Stimulated activated memory B cell treated with anti-CD40 and anti-IgM and Interleukin-4, amounts not matched to agents 10 μg/mL and 1 μg/mL and 100 μg/mL, for 72 hours (primary cell): Measurements from ENCODE around the gene NGLY1.
A peak's percentile ranks its signal among the peaks of the same experiment; 100 is the strongest.

Source experiments
- ATAC-seq: fragments of 150-1000 bp; cut with Tn5 transposase; 2 replicates; pipeline ENCODE4 v1.10.0; 2021
- H3K27ac Mint-ChIP-seq: one replicate; pipeline ENCODE4 v1.8.0; 2022; ENCODE audit warnings: mild to moderate bottlenecking, mixed read lengths
- H3K27me3 Mint-ChIP-seq: one replicate; pipeline ENCODE4 v1.8.0; 2022; ENCODE audit warnings: mixed read lengths
- H3K36me3 Mint-ChIP-seq: one replicate; pipeline ENCODE4 v1.8.0; 2022; ENCODE audit warnings: mixed read lengths
- H3K4me1 Mint-ChIP-seq: one replicate; pipeline ENCODE4 v1.8.0; 2022; ENCODE audit warnings: mixed read lengths
- H3K4me3 Mint-ChIP-seq: one replicate; pipeline ENCODE4 v1.8.0; 2022; ENCODE audit warnings: mild to moderate bottlenecking, moderate library complexity, mixed read lengths
- H3K9me3 Mint-ChIP-seq: one replicate; pipeline ENCODE4 v1.8.0; 2022; ENCODE audit warnings: mixed read lengths

The NGLY1 gene

DNA sequence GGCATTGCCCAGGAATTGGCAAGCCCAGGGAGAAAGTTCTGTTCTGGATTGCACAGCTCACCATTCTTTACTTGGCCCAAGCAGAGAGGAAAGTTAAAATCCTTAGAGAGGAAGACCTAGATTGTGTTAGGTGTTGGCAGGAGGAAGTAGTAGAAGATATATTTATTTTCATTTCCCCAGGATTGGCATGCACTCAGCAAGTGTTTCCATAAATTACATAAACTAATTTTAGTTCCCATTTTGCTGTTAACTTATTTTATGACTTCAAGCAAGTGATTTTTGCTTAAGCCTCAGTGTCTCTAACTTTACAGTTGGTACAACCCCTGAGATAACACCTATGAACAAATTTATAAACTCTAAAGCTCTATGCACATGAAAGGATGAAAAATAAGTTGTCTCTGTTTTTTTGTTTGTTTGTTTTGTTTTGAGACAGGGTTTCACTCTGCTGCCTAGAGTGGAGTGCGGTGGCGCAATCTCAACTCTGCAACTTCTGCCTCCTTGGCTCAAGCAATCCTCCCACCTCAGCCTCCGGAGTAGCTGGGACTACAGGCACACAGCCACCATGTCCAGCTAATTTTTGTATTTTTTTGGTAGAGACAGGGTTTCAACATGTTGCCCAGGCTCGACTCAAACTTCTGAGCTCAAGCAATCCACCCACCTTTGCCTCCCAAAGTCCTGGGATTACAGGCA is 87.4 kb downstream of the NGLY1 start:
- Mint-ChIP-seq H3K27ac (no peak overlapping the region), H3K4me1 (no peaks in the 10 kb centered on the region), H3K36me3 (no peaks in the 10 kb centered on the region), H3K27me3 (no peaks in the 10 kb centered on the region), H3K9me3 (no peaks in the 10 kb centered on the region), H3K4me3 (no peak overlapping the region)
- no peak for ATAC-seq

DNA sequence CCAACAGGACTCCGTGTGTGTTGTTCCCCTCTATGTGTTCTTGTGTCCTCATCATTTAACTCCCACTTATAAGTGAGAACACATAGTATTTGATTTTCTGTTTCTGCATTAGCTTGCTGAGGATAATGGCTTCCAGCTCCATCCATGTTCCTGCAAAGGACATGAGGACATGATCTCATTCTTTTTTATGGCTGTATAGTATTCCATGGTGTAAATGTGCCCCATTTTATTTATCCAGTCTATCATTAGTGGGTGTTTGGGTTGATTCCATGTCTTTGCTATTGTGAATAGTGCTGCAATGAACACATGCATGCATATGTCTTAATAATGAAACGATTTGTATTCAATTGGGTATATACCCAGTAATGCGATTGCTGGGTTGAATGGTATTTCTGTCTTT is 90.0 kb downstream of the NGLY1 start:
- ATAC-seq: no peak

DNA sequence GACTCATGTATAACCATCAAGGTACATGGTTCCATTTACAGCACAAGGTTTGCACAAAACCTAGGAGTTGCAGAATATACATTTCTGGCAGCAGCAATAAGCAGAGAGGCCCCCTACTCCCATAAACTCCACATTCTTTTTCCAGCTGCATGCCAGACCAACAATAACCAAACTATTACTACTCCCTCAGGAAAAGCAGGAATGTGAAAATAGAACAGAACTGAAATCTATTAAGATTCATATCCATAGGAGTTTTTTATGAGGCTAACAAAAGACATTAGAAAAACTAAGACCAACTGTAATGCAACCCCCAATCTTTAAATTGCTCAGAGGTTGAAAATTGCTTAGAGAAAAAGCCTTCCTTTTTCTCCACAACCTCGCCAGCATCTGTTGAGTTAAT is 90.9 kb downstream of the NGLY1 start:
- no peak for ATAC-seq
- no peaks in the 10 kb centered on the region for H3K36me3 Mint-ChIP-seq
- no peaks in the 10 kb centered on the region for H3K9me3 Mint-ChIP-seq
- no peaks in the 10 kb centered on the region for H3K4me1 Mint-ChIP-seq
- peaks cover 14% of the 10 kb centered on the region for H3K27me3 Mint-ChIP-seq
- H3K4me3 Mint-ChIP-seq: no peak overlapping the region
- H3K27ac Mint-ChIP-seq: no peak overlapping the region

More for the DNA sequence above, 90.0 kb downstream of the NGLY1 start:
- H3K27ac Mint-ChIP-seq: no peak overlapping the region
- H3K9me3 Mint-ChIP-seq: no peaks in the 10 kb centered on the region
- H3K36me3 Mint-ChIP-seq: no peaks in the 10 kb centered on the region
- H3K4me3 Mint-ChIP-seq: no peak overlapping the region
- peaks cover 14% of the 10 kb centered on the region for H3K27me3 Mint-ChIP-seq
- H3K4me1 Mint-ChIP-seq: no peaks in the 10 kb centered on the region

DNA sequence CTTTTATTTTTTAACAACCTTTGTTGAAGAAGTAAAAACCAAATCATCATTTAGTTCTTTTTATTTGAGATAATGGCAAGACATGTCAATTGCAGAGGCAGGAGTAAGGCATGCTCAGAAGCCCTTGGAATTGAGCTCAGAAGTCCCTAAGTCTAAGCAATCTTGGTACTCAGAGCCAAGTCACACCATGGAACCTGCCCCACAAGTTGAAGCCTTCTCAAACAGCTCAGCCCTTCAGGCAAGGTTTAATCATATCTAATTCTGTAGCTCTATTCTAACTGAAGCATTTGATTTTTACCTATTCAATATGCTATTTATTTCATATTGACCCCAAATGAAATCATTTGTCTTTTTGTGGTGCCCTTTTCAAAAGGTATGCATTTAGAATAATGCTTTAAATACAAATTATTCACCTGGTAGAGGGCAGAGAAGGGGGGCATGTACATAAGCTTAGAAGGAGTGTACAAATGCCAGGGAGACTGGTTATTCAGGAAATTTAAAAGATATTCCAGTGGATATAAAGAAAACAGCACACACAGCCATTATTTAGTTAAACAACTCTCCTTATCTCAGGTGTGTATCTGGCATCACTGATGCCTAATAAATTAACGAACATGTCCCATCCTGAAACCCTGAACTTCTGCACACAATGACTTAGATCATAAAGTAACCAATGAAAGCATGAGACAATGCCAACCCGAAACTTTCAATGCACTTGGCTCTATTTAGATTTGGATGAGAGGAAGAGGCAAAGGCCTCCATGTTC is 92.3 kb downstream of the NGLY1 start:
- peaks cover 14% of the 10 kb centered on the region for H3K27me3 Mint-ChIP-seq
- no peak overlapping the region for H3K4me3 Mint-ChIP-seq
- ATAC-seq: no peak
- H3K4me1 Mint-ChIP-seq: no peaks in the 10 kb centered on the region
- no peak overlapping the region for H3K27ac Mint-ChIP-seq
- no peaks in the 10 kb centered on the region for H3K36me3 Mint-ChIP-seq
- H3K9me3 Mint-ChIP-seq: no peaks in the 10 kb centered on the region

DNA sequence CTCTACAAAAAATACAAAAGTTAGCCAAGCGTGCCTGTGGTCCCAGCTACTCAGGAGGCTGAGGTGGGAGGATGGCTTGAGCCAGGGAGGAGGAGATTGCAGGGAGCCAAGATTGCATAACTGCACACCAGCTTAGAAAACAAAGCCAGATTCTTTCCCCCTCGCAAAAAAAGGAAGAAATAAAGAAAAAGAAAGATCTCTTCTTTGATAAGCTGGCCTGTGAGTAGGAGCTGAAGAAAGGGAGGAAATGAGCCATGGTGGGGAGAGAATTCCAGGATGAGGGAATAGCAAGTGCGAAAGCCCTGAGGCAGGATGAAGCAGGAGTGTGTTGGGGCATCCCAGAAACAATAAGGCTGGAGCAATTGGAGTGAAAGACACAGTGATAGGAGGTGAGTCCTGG is 94.0 kb downstream of the NGLY1 start:
- no peaks in the 10 kb centered on the region for H3K4me1 Mint-ChIP-seq
- peaks cover 14% of the 10 kb centered on the region for H3K27me3 Mint-ChIP-seq
- no peak overlapping the region for H3K4me3 Mint-ChIP-seq
- no peaks in the 10 kb centered on the region for H3K9me3 Mint-ChIP-seq
- H3K36me3 Mint-ChIP-seq: no peaks in the 10 kb centered on the region
- ATAC-seq: no peak
- no peak overlapping the region for H3K27ac Mint-ChIP-seq

DNA sequence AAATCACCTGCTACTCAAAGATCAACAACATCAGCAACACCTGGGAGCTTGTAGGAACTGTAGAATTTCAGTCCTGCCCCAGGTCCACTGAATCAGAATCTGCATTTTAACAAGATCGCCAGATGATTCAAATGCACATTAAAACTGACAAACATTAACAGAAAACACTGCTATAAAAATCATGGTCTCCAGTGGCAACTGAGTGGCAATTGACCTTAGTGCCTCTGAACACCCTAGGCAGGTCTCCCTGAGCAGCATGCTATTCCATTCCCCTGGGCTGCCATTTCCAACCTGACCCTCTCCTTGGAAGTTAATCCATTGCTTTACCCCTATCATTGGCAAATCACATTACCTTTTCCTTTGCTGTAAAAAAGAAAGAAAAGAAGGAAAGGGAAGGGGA is 95.5 kb downstream of the NGLY1 start:
- ATAC-seq: no peak
- Mint-ChIP-seq H3K4me1 (no peaks in the 10 kb centered on the region), H3K4me3 (no peak overlapping the region), H3K27me3 (peaks cover 14% of the 10 kb centered on the region), H3K9me3 (no peaks in the 10 kb centered on the region), H3K27ac (no peak overlapping the region), H3K36me3 (no peaks in the 10 kb centered on the region)

DNA sequence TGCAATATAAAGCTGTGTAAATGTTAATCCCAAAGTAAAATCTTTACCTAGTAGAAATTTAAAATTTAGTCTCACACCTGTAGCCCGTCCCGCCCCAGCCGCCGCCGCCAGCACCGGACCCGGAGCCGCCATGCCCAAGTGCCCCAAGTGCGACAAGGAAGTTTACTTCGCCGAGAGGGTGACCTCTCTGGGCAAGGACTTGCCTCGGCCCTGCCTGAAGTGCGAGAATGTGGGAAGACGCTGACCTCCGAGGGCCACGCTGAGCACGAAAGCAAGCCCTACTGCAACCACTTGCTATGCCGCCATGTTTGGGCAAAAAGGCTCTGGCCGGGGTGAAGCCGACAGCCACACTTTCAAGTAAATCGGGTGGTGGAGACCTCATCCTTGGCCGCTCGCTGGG is 96.5 kb downstream of the NGLY1 start:
- Mint-ChIP-seq H3K4me1 (no peaks in the 10 kb centered on the region), H3K4me3 (no peak overlapping the region), H3K36me3 (no peaks in the 10 kb centered on the region), H3K27me3 (peaks cover 14% of the 10 kb centered on the region), H3K9me3 (no peaks in the 10 kb centered on the region), H3K27ac (no peak overlapping the region)
- no peak for ATAC-seq

DNA sequence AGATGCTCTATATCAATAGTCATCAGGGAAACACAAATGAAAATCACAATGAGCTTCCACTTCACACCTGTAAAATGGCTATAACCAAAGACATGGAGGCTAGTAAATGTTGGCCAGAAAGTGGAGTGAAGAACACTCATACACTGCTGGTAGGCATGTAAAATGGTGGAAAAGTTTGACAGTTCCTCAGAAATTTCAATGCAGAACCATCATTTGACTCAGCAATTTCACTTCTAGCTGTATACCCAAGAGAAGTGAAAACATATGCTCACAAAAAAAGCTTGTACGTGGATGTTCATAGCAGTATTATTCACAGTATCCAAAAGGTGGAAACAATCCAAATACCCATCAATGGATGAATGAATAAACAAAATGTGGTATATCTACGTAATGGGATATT is 99.4 kb downstream of the NGLY1 start:
- no peaks in the 10 kb centered on the region for H3K4me1 Mint-ChIP-seq
- H3K36me3 Mint-ChIP-seq: no peaks in the 10 kb centered on the region
- no peaks in the 10 kb centered on the region for H3K9me3 Mint-ChIP-seq
- peak; percentile 55 for ATAC-seq
- H3K4me3 Mint-ChIP-seq: no peak overlapping the region
- peaks cover 5% of the 10 kb centered on the region for H3K27me3 Mint-ChIP-seq
- no peak overlapping the region for H3K27ac Mint-ChIP-seq

DNA sequence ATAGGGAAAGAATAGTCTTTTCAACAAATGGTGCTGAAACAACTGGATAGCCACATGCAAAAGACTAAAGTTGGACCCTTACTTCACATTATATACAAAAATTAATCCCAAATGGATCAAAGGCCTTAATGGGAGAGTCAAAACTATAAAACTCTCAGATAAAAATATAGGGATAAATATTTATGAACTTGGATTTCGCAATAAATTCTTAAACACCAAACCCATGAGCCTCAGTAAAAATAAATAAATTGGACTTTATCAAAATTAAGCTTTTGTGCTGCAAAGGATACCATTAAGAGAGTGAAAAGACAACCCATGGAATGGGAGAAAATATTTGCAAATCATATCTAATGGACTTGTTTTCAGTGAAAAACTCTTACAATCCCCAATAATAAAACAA is 99.8 kb downstream of the NGLY1 start:
- Mint-ChIP-seq H3K9me3 (no peaks in the 10 kb centered on the region), H3K4me3 (no peak overlapping the region), H3K27me3 (peaks cover under 1% of the 10 kb centered on the region), H3K36me3 (no peaks in the 10 kb centered on the region), H3K27ac (no peak overlapping the region), H3K4me1 (no peaks in the 10 kb centered on the region)
- no peak for ATAC-seq

DNA sequence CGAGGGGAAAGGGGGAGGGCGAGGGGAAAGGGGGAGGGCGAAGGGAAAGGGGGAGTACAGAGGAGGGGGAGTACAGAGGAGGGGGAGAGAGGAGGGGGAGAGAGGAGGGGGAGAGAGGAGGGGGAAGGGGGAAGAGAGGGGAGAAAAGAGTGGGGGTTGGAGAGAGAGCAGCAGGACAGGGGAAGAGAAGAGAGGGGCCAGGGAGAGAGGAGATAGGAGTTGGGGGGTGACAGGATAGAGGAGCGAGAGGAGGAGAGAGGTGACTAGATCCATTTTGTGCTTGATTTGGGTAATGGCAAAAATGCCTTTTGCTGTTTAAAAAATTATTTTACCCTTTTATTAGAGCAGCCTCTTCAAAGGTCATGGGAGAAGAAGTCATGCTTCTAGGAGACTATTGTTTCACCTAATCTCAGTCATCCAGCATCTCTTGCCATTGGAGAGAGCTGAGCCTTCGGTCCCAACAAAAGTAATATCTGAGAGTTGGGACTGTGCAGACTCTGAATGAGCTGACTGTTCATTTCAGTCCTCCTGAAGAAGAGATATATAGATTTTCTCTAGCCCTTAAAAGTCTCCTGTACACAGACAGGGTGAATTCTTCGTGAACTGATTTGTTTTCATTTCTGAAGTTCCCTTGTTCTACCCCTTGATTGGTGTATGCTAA is 103.5 kb downstream of the NGLY1 start:
- no peak overlapping the region for H3K4me3 Mint-ChIP-seq
- H3K36me3 Mint-ChIP-seq: no peaks in the 10 kb centered on the region
- H3K4me1 Mint-ChIP-seq: no peaks in the 10 kb centered on the region
- H3K27ac Mint-ChIP-seq: no peak overlapping the region
- ATAC-seq: no peak
- H3K9me3 Mint-ChIP-seq: no peaks in the 10 kb centered on the region
- H3K27me3 Mint-ChIP-seq: no peaks in the 10 kb centered on the region

DNA sequence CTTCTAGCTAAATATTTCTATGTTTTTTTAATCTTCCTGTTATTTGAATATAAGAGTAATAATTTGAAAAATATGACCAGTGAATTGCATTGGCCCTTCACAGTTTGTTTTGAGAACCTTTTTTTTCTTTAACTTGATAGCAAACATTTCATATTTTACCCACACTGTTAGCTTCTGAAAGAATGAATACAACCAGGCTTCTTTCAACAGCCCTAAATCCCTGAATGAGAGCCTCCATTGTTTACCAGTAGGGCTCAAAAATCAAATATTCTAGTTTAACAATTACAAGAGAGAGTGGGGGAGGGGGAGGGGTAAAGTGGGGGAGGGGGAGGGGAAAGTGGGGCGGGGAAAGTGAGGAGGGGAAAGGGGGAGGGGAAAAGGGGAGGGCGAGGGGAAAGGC is 104.1 kb downstream of the NGLY1 start:
- H3K4me1 Mint-ChIP-seq: no peaks in the 10 kb centered on the region
- H3K9me3 Mint-ChIP-seq: no peaks in the 10 kb centered on the region
- H3K27ac Mint-ChIP-seq: no peak overlapping the region
- ATAC-seq: no peak
- no peaks in the 10 kb centered on the region for H3K36me3 Mint-ChIP-seq
- H3K27me3 Mint-ChIP-seq: no peaks in the 10 kb centered on the region
- no peak overlapping the region for H3K4me3 Mint-ChIP-seq

DNA sequence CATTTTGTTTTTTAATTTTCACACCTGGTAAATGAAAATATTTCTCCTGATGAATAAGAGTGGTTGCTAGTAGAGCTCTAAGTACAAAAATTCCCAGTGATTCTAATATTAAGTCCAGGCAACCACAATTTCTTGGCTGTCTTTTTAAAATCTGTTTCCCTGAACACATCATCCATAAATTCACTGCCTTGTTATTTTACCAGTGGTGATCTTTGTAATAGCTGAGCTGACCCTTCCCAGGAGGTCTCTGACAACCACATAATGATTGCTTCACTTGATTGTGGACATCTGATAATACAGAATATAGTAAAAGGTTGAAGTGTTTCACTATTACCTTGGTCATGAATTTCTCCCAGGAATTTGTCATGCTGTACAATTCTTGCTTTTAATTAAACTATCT is 104.7 kb downstream of the NGLY1 start:
- no peaks in the 10 kb centered on the region for H3K4me1 Mint-ChIP-seq
- ATAC-seq: no peak
- H3K27ac Mint-ChIP-seq: no peak overlapping the region
- no peaks in the 10 kb centered on the region for H3K9me3 Mint-ChIP-seq
- no peaks in the 10 kb centered on the region for H3K36me3 Mint-ChIP-seq
- H3K4me3 Mint-ChIP-seq: no peak overlapping the region
- H3K27me3 Mint-ChIP-seq: no peaks in the 10 kb centered on the region

DNA sequence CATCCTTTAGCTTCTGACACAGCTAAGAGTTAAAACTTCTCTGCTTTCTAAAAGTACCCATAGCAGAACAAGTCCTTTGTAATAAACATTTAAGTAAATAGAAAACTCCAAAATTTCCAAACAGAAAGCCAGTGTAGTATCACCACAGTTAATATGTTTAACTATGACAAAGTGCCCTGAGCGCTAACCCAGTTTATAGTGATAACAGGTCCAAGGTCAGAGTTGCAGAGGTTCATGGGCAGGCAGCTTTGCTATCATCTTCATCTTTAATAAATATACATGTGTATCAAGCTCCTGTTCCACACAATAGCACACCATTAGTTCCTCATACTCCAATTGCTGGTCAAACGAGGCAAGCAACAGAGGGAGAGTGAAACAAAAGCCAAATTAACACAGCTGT is 106.1 kb downstream of the NGLY1 start:
- Mint-ChIP-seq H3K27me3 (no peaks in the 10 kb centered on the region), H3K27ac (no peak overlapping the region), H3K9me3 (no peaks in the 10 kb centered on the region), H3K4me1 (no peaks in the 10 kb centered on the region), H3K36me3 (peaks cover 5% of the 10 kb centered on the region), H3K4me3 (no peak overlapping the region)
- ATAC-seq: no peak

DNA sequence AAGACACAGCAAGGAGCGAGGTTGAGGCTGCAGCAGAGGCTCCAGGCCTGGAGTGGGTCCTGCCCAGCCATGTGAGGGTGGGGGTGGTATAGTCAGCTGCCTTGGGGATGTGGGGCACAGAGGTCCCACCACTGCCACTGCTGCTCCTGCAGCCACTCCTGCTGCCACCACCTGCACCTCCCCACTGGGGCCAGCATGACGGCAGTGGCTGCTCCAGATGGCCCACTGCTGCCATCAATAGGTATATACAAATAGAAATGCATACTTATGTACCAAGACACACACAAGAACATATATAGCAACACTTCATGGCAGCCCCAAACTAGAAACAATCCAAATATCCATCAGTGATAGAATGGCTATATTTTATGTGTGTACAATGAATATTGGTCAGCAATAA is 108.6 kb downstream of the NGLY1 start:
- Mint-ChIP-seq H3K4me3 (no peak overlapping the region), H3K36me3 (peaks cover 5% of the 10 kb centered on the region), H3K9me3 (no peaks in the 10 kb centered on the region), H3K4me1 (no peaks in the 10 kb centered on the region), H3K27ac (no peak overlapping the region), H3K27me3 (no peaks in the 10 kb centered on the region)
- ATAC-seq: no peak

DNA sequence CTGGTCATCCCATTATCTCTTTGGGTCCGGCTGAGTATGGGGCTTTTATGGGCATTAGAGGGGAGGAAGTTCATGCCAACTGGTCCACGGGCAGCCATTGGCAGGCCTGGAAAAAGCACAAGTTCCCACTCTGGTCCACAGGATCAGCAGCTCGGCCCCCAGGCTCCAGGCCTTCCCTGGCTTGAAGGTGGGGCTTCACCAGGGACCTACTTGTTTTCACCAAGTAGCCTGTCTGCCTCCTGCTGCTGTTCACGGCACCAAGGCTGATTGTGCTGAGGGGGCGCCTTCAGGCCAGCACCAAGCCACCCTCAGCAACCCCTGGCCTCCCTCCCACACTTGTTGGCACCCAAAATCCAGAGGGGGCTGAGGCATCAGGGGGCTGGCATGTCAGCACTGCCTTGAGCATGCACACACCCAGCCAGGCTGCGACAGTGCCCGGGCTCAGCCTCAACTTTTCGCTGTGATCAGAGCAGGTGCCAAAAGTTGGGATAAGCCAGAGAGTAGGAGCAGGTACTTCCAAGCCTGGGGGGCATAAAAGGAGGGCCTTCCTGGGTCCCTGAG is 109.4 kb downstream of the NGLY1 start:
- Mint-ChIP-seq H3K4me3 (no peak overlapping the region), H3K4me1 (no peaks in the 10 kb centered on the region), H3K27ac (no peak overlapping the region), H3K9me3 (no peaks in the 10 kb centered on the region), H3K36me3 (peaks cover 5% of the 10 kb centered on the region), H3K27me3 (no peaks in the 10 kb centered on the region)
- ATAC-seq: no peak
